ENCODE results near the gene SLAMF8. TPM values are rescaled to one million over a fixed set of nuclear protein-coding genes. Genes with fewer than 3 reads are reported as not detected.

The SLAMF8 gene
- total and polyA plus RNA-seq, 2 of the 8 experiments (the other 6 are each of a cell fraction or from before 2014, with no cell fraction given): not detected

DNA sequence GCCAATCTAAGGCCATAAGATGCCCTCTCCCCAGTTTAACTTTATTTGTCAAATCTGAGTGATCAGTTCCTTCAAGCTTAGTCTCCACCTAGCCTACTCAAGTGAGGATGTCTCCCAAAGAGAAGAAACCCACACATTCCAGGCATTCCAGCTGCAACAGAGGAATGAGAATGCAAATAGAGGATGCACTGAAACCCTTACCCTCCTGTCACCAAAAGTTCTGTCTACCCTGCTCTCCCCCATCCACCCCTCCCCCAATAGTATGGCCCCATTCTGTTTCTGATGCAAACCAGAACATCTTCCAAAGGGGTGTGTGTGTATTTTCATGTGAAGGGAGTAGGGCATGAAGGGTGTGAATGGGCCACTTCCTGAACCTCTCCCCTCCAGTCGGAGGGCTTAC lies 42.9 kb upstream of the SLAMF8 start:
- Histone ChIP-seq H3K14ac (ENCODE audit: insufficient read length) (no peak overlapping the region), H4K8ac (ENCODE audit: extremely low read depth, insufficient read depth, low read length) (no peak overlapping the region), H2BK5ac (ENCODE audit: low read depth, low read length) (peak overlapping the region; percentile 92; the same call in 1 of the 2 replicates), H3K79me2 (ENCODE audit: control insufficient read depth in 1 of 2, insufficient read depth in 2 of 2, low read length in 2 of 2) (no peaks in the 10 kb centered on the region), H2BK20ac (ENCODE audit: low read length) (no peak overlapping the region), H3K79me1 (ENCODE audit: low read depth, low read length) (no peaks in the 10 kb centered on the region), H3K27me3 (replicated peaks in 1 of 4; ENCODE audit: control insufficient read depth in 3 of 4, extremely low read depth in 1 of 4, insufficient read depth in 3 of 4, low read length in 3 of 4) (peaks cover 0 to 2% (median 0%) of the 10 kb centered on the region in 4 experiments; a peak in 1 of 7 replicates), H3K9me3 (ENCODE audit: insufficient read depth in 2 of 2, low read depth in 1 of 2, low read length in 1 of 2) (no peaks in the 10 kb centered on the region), H3K18ac (ENCODE audit: extremely low read depth, low read length) (no peak overlapping the region), H3K23me2 (ENCODE audit: low read depth, low read length) (peaks cover 5% of the 10 kb centered on the region; the same call in 1 of the 2 replicates), H3K36me3 (ENCODE audit: control insufficient read depth in 2 of 4, insufficient read depth in 4 of 4, low read length in 3 of 4) (no peaks in the 10 kb centered on the region; a peak in 1 of 8 replicates), H3K23ac (ENCODE audit: insufficient read length) (no peak overlapping the region), H2AFZ (ENCODE audit: low read length) (no peak overlapping the region), H3K9ac (replicated peaks in 1 of 4; ENCODE audit: extremely low read depth in 1 of 4, low read depth in 3 of 4, low read length in 3 of 4) (no peak overlapping the region), H2BK15ac (ENCODE audit: low read length) (no peak overlapping the region), H3K4me1 (replicated peaks in 1 of 4; ENCODE audit: control insufficient read depth in 3 of 4, insufficient read depth in 4 of 4, low read length in 3 of 4) (peaks cover 2 to 13% (median 9%) of the 10 kb centered on the region in 4 experiments; a peak in 4 of 7 replicates), H4K20me1 (replicated peaks in 1 of 2; ENCODE audit: control insufficient read depth in 1 of 2, insufficient read depth in 2 of 2, low read length in 2 of 2) (peaks cover 0 to 3% of the 10 kb centered on the region in 2 experiments), H2AK5ac (ENCODE audit: low read depth, low read length) (peak overlapping the region; percentile 97; the same call in 1 of the 2 replicates), H3K56ac (replicated peaks; ENCODE audit: insufficient read length, low read depth, low read length) (no peak overlapping the region), H2BK12ac (ENCODE audit: low read depth, low read length) (peak overlapping the region; percentile 96), H3K4me3 (ENCODE audit: extremely low read depth in 1 of 4, insufficient read depth in 2 of 4, low read depth in 3 of 4, low read length in 4 of 4) (no peak overlapping the region; a peak in 1 of 8 replicates), H3K27ac (ENCODE audit: low read depth, low read length) (no peak overlapping the region), H3K4ac (replicated peaks; ENCODE audit: insufficient read length, low read depth, low read length) (no peak overlapping the region), H4K91ac (replicated peaks; ENCODE audit: insufficient read length, low read length) (peak overlapping the region; percentile 39), H3K4me2 (ENCODE audit: insufficient read depth in 1 of 2, low read depth in 2 of 2, low read length in 2 of 2) (peak overlapping the region; percentile 48 to 55), H4K5ac (ENCODE audit: insufficient read length, low read depth, low read length) (no peak overlapping the region), H2BK120ac (replicated peaks; ENCODE audit: low read depth, low read length) (no peak overlapping the region)
- ChIA-PET POLR2A (ENCODE audit: partially characterized antibody) (interaction anchor here (0.9 kb wide), 1 partner anchor 12 kb away, joined by 3 read pairs; no protein-coding TSS in a partner anchor), CTCF (ENCODE audit: partially characterized antibody) (interaction anchor here (1.3 to 4.4 kb wide), 3 partner anchors 10 to 108 kb away, joined by 4 to 39 read pairs (median 32); no protein-coding TSS in a partner anchor)
- 67% methylated on average over 1 of the region's 1 CpG; no CpG with 5 or more reads in 1 of the 2 experiments for WGBS, 2 experiments (ENCODE audit: extremely low coverage in 1 of 2, insufficient coverage in 1 of 2, insufficient read length in 1 of 2, insufficient replicate concordance in 2 of 2, low coverage in 1 of 2, low lambda C conversion rate in 2 of 2, missing lambda C conversion rate in 1 of 2)
- DNase-seq (ENCODE audit: low read depth in 1 of 2, low spot score in 2 of 2): no peak
- FAIRE-seq: no peak
- no peak for TF ChIP-seq CREB1 (IDR thresholded peaks at IDR 0.05)
- no peak for TF ChIP-seq NRF1 (IDR thresholded peaks at IDR 0.05; ENCODE audit: low read depth, low read length)
- TF ChIP-seq HDAC6 (IDR thresholded peaks at IDR 0.05; ENCODE audit: low read depth, low read length): no peak
- TF ChIP-seq POLR2A (IDR thresholded peaks at IDR 0.05; ENCODE audit: control extremely low read depth in 1 of 2, low read depth in 2 of 2, low read length in 2 of 2): no peak
- TF ChIP-seq JUN (IDR thresholded peaks at IDR 0.05; ENCODE audit: low read depth, low read length): no peak
- no peak for TF ChIP-seq MAFK (IDR thresholded peaks at IDR 0.05; ENCODE audit: low read depth, low read length)
- TF ChIP-seq CTBP2 (IDR thresholded peaks at IDR 0.05; ENCODE audit: borderline replicate concordance, insufficient read depth, insufficient read length, low read length): no peak
- no peak for TF ChIP-seq USF2 (IDR thresholded peaks at IDR 0.05; ENCODE audit: low read length)
- no peak for TF ChIP-seq RNF2 (IDR thresholded peaks at IDR 0.05; ENCODE audit: borderline replicate concordance, low read depth, low read length, missing control alignments, poor library complexity, severe bottlenecking)
- no peak for TF ChIP-seq SP4 (IDR thresholded peaks at IDR 0.05; ENCODE audit: low read length)
- no peak for TF ChIP-seq SUZ12 (IDR thresholded peaks at IDR 0.05; ENCODE audit: low read length)
- no peak for TF ChIP-seq NANOG (IDR thresholded peaks at IDR 0.05; ENCODE audit: insufficient read depth, low read depth, low read length, poor library complexity, severe bottlenecking)
- peak; percentile 99 for TF ChIP-seq TEAD4 (IDR thresholded peaks at IDR 0.05; ENCODE audit: low read depth, low read length)
